Right kidney (tissue), 1 donor: Measurements from ENCODE around the gene ZFX.

Experiments used
- DNase-seq: peaks from one replicate; pipeline ENCODE4 v3.0.0-alpha.2; 2016

ZFX gene

DNA sequence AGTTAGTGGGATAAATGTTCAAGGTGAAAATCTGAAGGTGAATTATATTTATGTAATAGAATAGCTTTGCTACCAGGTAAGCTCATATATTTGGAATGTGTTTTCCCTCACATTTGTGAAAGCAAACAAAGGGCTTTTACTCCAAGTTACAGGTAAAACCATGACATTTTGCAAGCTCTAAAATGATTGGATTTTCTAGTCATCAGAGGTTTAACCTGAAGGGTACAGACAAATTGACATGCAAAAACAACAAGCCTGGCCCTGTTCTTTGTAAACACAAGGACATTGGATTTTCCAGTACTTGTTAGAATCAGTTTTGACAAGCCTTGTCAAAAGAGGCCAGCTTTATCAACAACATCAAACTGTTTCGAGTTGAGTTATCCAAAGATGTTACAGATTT lies 51.7 kb downstream of the ZFX start:
- no peak for DNase-seq

DNA sequence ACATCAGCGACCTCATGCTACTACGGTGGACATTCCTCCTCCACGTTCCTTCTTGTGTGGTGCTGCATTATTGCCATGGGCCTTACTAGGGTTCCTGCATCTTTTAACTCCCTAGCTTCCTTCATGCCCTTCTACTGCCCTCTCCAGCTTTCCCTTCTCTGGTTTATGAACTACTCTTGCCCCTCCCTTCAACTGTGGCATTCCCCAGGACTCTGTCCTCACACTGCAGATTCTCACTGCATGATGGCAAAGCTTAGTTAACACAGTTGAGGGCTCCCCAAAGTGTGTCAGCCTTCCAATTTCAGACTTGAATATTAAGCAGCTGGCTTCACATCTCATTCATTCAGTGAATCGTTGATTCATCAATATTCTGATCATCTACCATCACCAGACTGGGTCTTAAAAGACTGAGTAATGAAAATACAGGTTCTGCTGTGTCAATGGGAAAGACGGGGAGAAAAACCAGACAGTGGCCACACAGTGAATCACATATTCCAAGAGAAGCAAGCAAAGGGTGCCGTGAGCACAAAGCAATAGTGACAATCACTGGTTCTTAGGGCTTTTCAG lies 53.0 kb downstream of the ZFX start:
- DNase-seq, result no peak

DNA sequence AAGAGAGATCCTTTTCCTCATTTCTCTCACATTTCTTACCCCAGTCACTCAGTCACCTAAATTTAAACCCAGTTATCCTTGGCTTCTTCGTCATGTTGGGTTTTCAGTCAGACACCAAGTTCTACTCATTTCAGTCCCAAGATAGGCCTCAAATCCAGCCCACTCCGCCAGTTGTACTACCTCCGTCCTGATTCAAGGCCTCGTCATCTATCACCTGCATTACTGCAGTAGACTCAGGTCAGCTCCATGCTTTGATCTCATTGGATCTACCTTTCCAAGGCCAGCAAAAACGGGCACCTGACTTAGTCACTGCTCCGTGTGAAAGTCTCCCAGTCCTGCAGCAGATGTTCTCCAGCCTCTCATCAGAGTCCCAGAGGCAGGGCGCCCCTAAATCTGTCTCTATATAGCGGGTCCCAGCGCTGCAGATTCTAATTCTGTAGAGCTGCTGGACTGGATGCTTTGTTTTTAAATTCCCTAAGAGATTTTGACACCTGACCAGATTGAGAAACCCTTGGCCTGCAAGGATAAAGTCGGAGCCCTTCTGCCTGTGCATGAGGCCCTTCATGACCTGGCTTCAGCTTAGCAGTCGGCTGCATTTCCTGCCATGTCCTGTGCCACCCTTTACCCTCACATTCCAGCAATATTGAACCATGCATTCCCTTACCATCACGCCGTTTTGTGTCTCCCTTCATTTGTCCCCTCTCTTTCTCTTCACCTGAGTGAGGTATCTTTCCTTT lies 53.7 kb downstream of the ZFX start:
- DNase-seq, result no peak

DNA sequence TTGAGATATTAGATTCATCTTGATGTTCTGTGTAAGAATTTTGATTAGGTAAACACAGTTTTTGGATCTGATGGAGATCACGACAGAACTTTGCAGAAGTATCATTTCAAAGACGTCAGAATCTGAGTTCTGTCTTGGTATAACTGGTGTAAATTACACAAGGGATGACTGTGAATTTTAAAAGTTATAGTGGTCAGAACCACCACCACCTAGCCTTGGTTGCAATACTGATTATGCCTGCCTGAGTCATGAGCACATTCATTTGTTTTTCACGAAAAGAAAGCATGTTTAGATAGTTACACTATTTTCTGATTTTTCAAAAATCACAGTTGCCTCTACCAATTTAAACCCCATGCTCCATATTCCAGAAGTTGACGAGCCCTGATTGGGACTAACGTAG lies 54.8 kb downstream of the ZFX start:
- DNase-seq, result no peak

DNA sequence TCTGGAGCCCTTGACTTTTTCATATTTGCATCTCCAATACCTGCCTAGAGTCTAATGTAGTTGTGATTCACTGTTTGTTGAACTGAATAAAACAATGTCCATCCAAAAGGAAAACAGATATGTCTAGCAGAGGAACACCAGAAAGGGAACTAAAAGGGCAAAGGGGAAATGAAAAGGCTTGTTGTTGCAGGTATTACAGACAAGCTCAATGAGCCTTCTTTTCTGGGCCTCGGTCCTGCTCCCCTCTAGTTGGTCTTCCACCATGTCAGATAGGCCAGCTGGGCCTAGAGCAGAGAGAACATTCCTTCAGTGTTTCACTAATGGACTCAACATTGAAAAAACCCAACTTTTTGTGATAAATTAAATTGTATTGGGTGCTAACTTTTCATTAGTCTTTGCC lies 55.4 kb downstream of the ZFX start:
- no peak for DNase-seq

DNA sequence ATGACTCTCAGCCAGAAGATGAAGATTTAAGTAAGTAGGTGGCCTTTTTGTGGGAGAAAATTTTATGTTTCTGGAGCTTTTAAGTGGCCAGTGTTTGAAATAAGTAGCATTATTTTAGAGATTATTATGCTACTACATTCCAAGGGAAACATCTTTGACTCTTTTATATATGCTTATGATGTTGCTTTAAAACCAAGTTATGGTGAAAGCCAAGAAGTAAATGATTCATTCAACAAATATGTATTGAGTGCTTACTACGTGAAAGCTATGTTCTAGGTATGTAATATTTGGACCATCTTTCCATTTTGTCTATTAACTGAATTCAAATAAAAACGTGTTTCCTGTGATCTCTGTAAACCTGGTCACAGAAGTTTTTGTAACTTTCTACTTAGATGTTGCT lies 58.3 kb downstream of the ZFX start:
- no peak for DNase-seq

DNA sequence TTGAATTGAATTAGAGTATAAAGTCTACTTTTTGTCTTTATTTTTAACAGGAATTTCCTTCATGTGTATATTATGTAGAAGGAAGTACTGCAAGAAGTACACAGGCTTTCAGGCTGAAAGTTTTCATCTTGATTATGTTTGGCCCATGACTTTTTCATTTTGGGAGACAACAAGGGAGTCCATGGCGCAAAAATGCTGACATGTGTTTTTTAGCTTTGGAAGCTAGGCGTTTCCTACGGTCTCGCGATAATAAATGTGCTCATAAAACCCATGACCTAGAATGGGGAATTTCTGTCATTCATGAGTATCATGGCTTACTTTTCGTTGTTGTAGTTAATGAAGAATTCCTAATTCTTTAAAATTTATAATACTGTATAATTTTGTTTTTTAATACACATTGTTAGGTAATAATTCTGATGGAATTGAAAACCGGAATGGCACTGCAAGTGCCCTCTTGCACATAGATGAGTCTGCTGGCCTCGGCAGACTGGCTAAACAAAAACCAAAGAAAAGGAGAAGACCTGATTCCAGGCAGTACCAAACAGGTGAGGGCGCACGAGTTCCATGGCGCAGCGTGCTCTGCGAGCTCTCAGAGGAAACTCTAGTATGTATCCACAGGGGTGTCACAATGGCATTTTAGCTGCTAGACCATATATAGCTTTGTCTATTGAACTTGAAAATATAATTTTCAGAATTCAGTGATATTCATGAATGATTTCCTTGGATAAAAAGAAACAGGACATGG lies 59.1 kb downstream of the ZFX start:
- no peak for DNase-seq

DNA sequence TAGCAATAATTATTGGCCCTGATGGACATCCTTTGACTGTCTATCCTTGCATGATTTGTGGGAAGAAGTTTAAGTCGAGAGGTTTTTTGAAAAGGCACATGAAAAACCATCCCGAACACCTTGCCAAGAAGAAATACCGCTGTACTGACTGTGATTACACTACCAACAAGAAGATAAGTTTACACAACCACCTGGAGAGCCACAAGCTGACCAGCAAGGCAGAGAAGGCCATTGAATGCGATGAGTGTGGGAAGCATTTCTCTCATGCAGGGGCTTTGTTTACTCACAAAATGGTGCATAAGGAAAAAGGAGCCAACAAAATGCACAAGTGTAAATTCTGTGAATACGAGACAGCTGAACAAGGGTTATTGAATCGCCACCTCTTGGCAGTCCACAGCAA lies 60.7 kb downstream of the ZFX start:
- DNase-seq, result no peak

DNA sequence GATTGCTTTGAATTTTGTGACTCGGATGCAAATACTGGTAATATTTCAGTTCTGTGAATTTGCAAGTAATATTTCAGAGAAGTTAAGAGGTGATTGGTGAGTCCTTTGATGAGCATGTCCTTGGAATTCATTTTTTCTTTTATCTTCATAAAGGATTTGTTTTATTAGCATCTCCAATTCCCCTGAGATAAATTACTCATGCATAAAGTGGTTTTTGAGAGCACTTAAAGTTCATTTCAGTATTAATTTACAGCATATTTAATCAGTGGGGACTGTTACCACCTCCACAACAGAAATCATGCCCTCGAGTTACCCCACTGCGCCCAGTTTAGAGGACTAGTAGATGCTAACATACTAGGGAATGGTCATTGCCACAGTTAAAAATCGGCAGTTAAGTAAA lies 65.0 kb downstream of the ZFX start:
- no peak for DNase-seq

DNA sequence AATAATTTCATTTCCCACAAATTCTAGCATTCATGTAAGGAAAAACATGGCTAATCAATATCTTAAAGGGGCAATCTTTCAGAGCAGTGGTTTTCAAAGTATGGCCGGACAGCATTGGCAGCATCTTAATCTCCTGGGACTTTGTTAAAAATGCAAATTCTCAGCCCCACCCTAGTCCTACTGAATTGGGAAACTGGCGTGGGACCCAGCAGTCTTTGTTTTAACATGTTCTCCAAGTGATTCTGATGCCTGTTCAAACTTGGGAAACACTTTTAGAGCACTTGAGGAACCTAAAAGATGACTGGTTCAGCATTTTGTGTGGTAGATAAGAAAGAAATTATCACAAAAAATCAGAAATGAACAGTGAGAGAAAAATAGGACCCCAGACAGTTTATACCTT lies 65.7 kb downstream of the ZFX start:
- DNase-seq, result no peak

DNA sequence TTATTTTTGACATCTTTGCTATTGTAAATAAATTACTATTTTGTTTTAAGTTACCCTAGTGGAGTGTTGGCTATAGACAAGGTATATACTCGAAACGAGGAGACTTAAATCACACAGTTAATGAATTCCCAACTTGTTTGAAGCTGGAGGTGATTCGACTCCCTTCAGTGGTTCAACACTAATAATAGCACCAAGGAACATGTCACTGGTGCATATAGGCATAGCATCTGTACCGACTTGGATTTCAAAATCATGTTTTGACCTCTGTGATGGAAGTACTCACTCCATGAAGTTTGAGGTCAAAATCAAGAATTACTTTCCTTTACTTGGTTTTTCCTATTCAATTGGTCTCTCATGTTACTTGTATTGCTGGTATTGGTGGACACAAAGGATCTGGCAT lies 66.5 kb downstream of the ZFX start:
- no peak for DNase-seq

DNA sequence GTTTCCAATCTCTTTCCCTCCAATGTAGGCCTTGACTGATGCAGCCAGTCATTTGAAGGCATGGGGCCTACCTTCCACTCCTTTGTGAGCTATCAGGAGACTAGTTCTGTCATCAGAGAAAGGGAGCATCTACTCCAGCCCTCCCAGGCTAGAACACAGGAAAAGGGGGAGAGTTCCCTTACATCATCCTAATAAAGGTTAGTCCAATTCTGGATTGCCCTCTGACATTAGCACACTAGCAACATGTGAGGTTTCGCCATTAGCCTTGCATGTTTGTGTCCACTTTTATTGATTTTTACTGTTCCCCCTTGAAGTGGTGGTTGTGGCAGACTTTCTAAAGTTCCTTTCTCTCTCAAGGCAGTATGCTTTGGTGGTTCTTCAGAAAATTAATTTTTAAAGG lies 67.3 kb downstream of the ZFX start:
- DNase-seq, result no peak

DNA sequence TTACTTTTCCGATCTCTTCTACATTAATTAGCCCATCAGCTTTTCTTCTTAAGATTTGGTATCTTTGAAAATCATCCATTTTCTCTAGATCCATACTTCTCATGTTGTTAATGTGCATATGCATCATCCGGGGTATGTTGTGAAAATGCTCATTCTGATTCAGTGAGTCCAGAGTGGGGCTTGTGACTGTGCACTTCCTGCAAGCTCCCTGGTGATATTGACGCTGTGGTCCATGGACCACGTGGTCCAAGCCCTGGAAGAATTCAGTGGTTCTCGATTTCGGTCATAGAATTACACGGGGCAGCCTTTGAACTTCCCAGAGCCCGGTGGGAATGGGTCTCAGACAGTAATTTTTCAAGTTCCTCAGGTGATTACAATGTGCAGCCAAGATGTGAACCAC lies 69.8 kb downstream of the ZFX start:
- DNase-seq, result no peak

DNA sequence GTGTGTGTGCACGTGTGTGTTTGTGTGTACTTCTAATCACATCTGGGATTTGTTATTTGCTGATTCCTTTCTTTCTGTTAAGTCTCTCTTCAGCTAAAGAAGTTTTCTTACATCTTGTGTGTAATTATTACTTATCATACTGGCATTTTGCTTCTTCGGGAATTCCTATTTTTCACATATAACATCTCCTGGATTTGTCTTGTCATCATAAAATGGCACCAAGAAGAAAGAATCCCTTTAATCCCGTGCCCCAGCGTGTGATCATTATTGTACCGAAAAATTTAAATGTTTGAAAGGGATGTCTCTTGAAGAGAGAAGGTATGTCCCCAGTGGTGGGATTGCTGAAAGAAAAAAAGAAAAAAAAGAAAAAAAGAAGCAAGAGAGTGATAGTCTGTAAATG lies 72.3 kb downstream of the ZFX start:
- no peak for DNase-seq

DNA sequence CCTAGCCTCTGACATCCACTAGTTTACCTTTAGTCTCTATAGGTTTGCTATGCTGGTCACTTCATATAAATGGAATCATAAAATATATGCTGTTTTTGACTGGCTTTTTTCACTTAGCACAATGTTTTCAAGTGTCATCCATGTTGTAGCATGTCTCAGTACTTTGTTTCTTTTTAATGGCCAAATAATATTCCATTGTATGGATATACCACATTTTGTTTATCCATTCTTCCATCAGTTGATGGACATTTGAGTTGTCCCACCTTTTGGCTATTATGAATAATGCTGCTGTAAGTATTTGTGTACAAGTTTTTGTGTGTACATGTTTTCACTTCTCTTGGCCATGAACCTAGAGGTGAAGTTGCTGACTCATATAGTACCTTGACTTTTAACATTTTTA lies 75.7 kb downstream of the ZFX start:
- DNase-seq, result no peak

DNA sequence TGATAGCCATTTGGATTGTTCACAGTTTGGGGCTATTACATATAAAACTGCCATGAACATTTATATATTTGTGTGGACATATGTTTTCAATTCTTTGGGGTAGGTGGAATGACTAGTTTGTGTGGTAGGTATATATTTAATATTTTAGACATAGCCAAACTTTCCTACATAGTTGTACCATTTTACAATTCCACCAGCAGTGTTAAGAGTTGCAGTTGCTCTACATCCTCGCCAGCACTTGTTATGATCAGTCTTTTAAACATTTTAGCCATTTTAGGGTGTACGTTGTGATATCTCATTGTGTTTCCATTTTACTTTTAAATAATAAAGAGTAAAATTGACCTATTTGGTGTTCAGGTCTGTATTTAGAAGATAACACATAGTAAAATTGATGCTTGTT lies 76.6 kb downstream of the ZFX start:
- DNase-seq, result no peak

DNA sequence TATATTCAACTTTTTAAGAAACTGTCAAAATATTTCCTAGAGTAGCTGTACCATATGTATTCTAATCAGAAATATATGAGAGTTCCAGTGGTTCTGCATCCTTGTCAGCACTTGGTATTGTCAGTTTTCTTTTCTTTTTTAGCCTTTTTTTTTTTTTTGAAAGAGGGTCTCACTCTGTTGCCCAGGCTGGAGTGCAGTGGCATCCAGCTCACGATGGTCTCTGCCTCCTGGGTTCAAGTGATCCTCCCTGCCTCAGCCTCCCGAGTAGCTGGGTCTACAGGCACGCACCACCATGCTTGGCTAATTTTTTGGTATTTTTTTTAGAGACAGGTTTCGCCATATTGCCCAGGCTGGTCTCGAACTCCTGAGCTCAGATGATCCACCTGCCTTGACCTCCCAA lies 79.1 kb downstream of the ZFX start:
- DNase-seq, result no peak

DNA sequence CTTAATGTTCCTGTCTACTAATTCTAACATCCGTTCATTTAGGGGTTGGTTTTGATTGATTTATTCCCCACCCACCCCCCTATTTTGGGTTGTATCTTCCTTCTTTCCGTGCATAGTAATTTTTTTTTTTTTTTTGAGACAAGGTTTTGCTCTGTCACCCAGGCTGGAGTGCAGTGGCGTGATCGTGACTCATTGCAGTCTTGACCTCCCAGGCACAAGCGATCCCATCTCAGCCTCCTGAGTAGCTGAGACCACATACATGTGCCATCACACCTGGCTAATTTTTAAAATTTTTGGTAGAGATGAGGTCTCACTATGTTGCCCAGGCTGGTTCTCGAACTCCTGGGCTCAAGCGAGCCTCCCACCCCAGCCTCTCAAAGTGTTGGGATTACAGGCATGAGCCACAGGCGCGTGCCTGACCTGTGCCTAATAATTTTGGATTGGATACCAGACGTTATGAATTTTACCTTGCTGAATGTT lies 79.9 kb downstream of the ZFX start:
- DNase-seq, result no peak

DNA sequence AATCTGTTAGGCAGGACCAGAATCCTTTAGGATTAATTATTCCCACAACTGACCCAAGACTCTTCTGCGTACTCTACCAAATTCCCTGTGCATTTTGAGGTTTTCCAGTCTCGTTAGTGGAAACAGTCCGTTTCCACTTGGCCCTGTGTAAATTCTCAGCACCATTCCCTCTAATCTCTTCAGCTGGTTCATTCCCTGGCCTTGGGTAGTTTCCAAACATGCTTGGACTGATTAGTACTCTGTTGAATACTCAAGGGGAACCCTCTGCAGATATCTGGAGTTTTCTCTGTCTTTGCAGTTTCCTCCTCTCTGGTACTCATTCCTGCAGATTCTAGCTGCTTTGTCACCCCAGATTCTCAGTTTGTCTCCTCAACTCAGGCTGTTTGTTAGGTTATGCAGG lies 80.4 kb downstream of the ZFX start:
- no peak for DNase-seq

DNA sequence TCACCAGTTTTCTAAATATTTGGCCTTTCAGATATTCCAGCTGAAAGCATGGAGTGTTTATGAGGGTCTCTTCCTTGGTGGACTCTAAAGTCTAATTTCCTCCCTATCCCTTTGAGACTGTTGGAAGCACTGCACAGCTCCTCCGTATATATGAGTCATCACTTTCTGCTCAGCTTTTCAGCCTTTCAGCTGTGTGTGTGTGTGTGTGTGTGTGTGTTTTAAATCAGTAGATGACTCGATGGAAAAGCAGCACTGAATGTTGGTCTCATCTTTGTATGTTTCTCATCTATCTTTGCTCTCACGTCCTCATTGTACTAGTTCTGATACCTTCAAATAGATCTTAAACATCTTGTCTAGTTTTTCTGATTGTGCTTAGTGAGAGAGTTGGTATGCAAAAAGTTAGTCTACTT lies 81.6 kb downstream of the ZFX start:
- no peak for DNase-seq

DNA sequence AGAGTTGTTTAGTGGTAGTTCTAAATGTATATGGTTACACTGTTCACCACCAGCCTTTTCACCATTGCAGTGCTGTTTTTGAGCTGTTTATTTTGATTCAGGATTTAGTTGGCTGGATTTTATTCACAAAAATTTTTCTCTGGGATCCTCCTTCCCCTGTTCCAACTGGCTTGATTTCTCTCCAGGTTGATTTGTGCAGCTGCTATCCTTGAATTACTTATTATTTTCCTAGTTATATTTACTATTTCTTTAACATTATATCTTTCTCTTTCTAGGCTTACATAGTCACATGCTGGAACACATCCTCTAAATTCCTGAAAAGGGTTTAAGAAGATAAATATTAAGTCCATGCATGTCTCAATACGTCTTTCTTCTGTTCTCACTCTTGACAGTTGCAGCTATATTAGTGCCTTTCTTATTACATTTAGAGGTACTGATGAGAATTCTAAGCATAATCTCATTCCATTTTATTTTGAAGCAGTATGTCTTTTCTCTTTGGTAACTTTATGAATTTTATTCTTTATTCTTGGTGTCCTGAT lies 82.2 kb downstream of the ZFX start:
- no peak for DNase-seq

DNA sequence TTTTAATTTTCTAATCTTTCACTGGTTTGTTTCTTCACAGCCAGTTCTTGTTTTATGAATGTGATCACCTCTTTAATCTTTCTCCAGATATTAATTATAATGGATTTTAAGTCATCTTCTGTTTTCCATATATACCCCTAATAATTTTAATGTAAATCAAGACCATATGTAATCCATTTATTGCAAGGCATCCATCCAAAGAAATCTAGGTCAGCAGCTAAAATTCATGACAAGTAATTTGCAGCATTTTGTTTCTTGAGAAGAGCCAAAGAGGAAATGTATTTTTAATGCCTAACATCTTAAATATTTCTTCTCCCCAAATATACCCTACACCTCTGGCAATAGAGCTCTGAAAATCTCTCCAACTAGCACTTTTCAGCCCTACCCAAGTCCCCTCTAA lies 83.3 kb downstream of the ZFX start:
- DNase-seq, result no peak

DNA sequence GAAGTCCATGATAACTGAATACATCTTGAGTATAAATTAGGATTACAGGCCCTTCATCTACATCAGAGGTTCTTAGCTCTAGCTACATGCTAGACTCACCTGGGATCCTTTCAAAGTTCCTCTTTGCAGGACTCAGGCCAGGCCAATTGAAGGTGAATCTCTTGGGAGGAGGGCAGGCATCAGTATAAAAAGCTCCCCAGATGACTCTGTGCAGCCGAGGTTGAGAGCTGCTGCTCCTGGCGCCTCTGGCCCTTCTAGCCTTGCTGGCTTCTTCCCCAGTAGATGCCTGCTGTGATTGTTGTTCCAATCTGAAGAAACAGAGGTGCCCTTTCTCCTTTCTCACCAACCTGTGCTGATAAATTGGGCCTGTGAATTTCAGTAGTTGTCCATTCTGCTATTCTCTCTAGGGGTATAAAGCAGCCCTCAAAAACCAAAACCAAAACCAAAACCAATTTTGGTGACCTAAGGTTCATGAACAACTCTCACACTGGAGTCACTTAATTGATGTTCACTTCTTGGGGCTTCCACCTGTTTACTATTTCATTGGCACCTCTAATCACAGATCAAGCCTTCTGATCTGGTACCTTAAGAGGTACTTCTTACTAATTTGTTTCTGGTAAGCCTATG lies 85.7 kb downstream of the ZFX start:
- DNase-seq, result no peak
